ENCODE measurements around the gene BRD4.

- TF ChIP-seq CTCF (IDR thresholded peaks at IDR 0.05) (peak; percentile 31 to 58 (median 36)), POLR2AphosphoS5 (IDR thresholded peaks at IDR 0.05) (peak; percentile 51 to 68 (median 59)), EP300 (IDR thresholded peaks at IDR 0.05; ENCODE audit: low read depth) (peak; percentile 46), POLR2A (IDR thresholded peaks at IDR 0.05) (no peak)
Observed at GRCh38 chr19:15251749-15252397, 80.5 kb downstream of the BRD4 start.
